A549 (cell line): ENCODE results near the gene RNF152. TPM values are rescaled to one million over a fixed set of nuclear protein-coding genes. Genes with fewer than 3 reads are reported as not detected.

Experiments used
- ATAC-seq, 2 experiments: fragments of 200-7000 bp in 1 of 2; fragments of >200 bp in 1 of 2; cut with Nextera tagmentation in 1 of 2; cut with Tn5 transposase in 1 of 2; 3 replicates each; pipeline versions ENCODE4 v1.8.0 to v1.9.1; 2018 to 2020; ENCODE audit warnings: mild to moderate bottlenecking in 1 of 2, moderate library complexity in 1 of 2
- CTCF ChIA-PET: fragments of 300-600 bp; sonication (Branson Sonifier 250); formaldehyde crosslinking; extraction: SDS; loops from one replicate; lab custom pipeline; 2021; ENCODE audit warnings: antibody characterized with exemption, inconsistent platforms; lab: Yijun Ruan, JAX
- POLR2A ChIA-PET: fragments of 350-600 bp; formaldehyde crosslinking; extraction: SDS; loops from one replicate; lab custom pipeline; 2021; ENCODE audit warnings: antibody characterized with exemption, inconsistent platforms; lab: Yijun Ruan, JAX
- DNase-seq, 2 experiments: peaks; one replicate each; pipeline versions ENCODE4 v3.0.0 to v3.0.0-alpha.2; 2011 to 2016; ENCODE audit warnings: low read depth in 1 of 2, low spot score in 1 of 2
- FAIRE-seq: peaks from 2 replicates; lab custom pipeline; 2011; peaks lifted over from hg19 to GRCh38; lab: Jason Lieb, UNC
- H3K27ac ChIP-seq, 2 experiments: fragments of >200 bp; sonication (Bioruptor Twin); formaldehyde crosslinking; 3 replicates each; pipeline ENCODE4 v1.5.1; 2016 to 2017
- H3K4me1 ChIP-seq: fragments of >200 bp; sonication (Bioruptor Twin); formaldehyde crosslinking; 3 replicates; pipeline ENCODE4 v1.6.1; 2016
- H3K4me2 ChIP-seq: fragments of >200 bp; sonication (Bioruptor Twin); formaldehyde crosslinking; 3 replicates; pipeline ENCODE4 v1.6.1; 2016
- H3K4me3 ChIP-seq: fragments of >200 bp; sonication (Bioruptor Twin); formaldehyde crosslinking; 3 replicates; pipeline ENCODE4 v1.5.1; 2016
- H3K9me3 ChIP-seq: fragments of >200 bp; sonication (Bioruptor Twin); formaldehyde crosslinking; 3 replicates; pipeline ENCODE4 v1.6.1; 2016
- CEBPB ChIP-seq, 2 experiments: fragments of >200 bp in 1 of 2; sonication (Bioruptor Twin) in 1 of 2; formaldehyde crosslinking in 1 of 2; IDR thresholded peaks; 2 replicates each; pipeline ENCODE4 v1.6.1; 2012 to 2016
- CHD2 ChIP-seq: fragments of 150-350 bp; IDR thresholded peaks from 2 replicates; pipeline ENCODE4 v1.6.1; 2014; ENCODE audit warnings: low read length; ENCODE audit not compliant: partially characterized antibody
- CHD4 ChIP-seq: fragments of 200-600 bp; sonication (generic); IDR thresholded peaks from 2 replicates; pipeline ENCODE4 v1.6.1; 2016; ENCODE audit warnings: antibody characterized with exemption, mild to moderate bottlenecking, borderline replicate concordance
- EHF ChIP-seq: fragments of 250-450 bp; sonication (Bioruptor Pico); IDR thresholded peaks from 2 replicates; pipeline ENCODE4 v1.5.0; 2020; ENCODE audit warnings: mild to moderate bottlenecking
- EHMT2 ChIP-seq: fragments of 200-600 bp; sonication (generic); IDR thresholded peaks from 2 replicates; pipeline ENCODE4 v1.6.1; 2016; ENCODE audit warnings: antibody characterized with exemption, low read depth, mild to moderate bottlenecking, moderate library complexity
- ESRRA ChIP-seq: fragments of 150-350 bp; IDR thresholded peaks from 2 replicates; pipeline ENCODE4 v1.6.1; 2014; ENCODE audit warnings: mild to moderate bottlenecking, low read length, borderline replicate concordance
- HEYL ChIP-seq: fragments of 250-450 bp; sonication (Bioruptor Pico); IDR thresholded peaks from 2 replicates; pipeline ENCODE4 v1.8.0; 2021; ENCODE audit warnings: mild to moderate bottlenecking, moderate library complexity
- KDM1A ChIP-seq: fragments of 200-600 bp; sonication (generic); IDR thresholded peaks from 2 replicates; pipeline ENCODE4 v1.6.1; 2016; ENCODE audit warnings: low read depth, mild to moderate bottlenecking
- KDM5A ChIP-seq: fragments of 200-600 bp; sonication (generic); IDR thresholded peaks from 2 replicates; pipeline ENCODE4 v1.6.1; 2016; ENCODE audit warnings: antibody characterized with exemption, mild to moderate bottlenecking
- MYC ChIP-seq: IDR thresholded peaks from 2 replicates; pipeline ENCODE4 v1.6.1; 2012; ENCODE audit warnings: mild to moderate bottlenecking, inconsistent platforms, low read length, improper control_type of control experiment, borderline replicate concordance
- POLR2A ChIP-seq: IDR thresholded peaks from 2 replicates; pipeline ENCODE4 v1.6.1; 2012; ENCODE audit warnings: mild to moderate bottlenecking, low read length
- RFX5 ChIP-seq: fragments of 450-650 bp; IDR thresholded peaks from 2 replicates; pipeline ENCODE4 v1.7.1; 2014; ENCODE audit warnings: antibody characterized with exemption, mild to moderate bottlenecking, moderate library complexity
- SMC3 ChIP-seq: fragments of >200 bp; sonication (Bioruptor Twin); formaldehyde crosslinking; IDR thresholded peaks from 3 replicates; pipeline ENCODE4 v1.6.1; 2018; ENCODE audit warnings: inconsistent platforms
- TFCP2L1 ChIP-seq: fragments of 250-450 bp; sonication (Bioruptor Pico); IDR thresholded peaks from 2 replicates; pipeline ENCODE4 v1.5.0; 2021; ENCODE audit warnings: mild to moderate bottlenecking
- ZC3H11A ChIP-seq: fragments of 450-650 bp; IDR thresholded peaks from 2 replicates; pipeline ENCODE4 v1.6.1; 2014; ENCODE audit warnings: antibody characterized with exemption, mild to moderate bottlenecking
- WGBS: methylation state at CpG from one replicate; pipeline ENCODE4 v1.1.6; 2017; ENCODE audit errors: missing lambda C conversion rate; 5-methylcytosine and 5-hydroxymethylcytosine counted together
- polyA plus RNA-seq, 4 experiments: library from polyadenylated mRNA; depleted of rRNA in 3 of 4; stranded (reverse); fragments of >200 nt; fragmentation: RNase III in 1 of 4; extraction: RNeasy Plus Mini Kit Qiagen cat#74134 plus additional on column Dnase treatment in 1 of 4; gene quantifications; 2 replicates in 3 of 4; 3 replicates in 1 of 4; pipeline ENCODE4 v1.2.3, GENCODE V29; 2011 to 2017
- TF ChIP-seq, protein P1 (sequence below): fragments of >200 bp; sonication (Bioruptor Twin); formaldehyde crosslinking; IDR thresholded peaks from 3 replicates; pipeline ENCODE4 v1.6.1; 2016
- TF ChIP-seq, protein P2 (sequence below): IDR thresholded peaks from 2 replicates; pipeline ENCODE4 v1.6.1; 2012
- TF ChIP-seq, protein P3 (sequence below): IDR thresholded peaks from 2 replicates; pipeline ENCODE4 v1.6.1; 2012; ENCODE audit warnings: low read depth, borderline replicate concordance
- TF ChIP-seq, protein P4 (sequence below): fragments of >200 bp; sonication (Bioruptor Twin); formaldehyde crosslinking; IDR thresholded peaks from 3 replicates; pipeline ENCODE4 v1.5.1; 2016
- TF ChIP-seq, protein P5 (sequence below): fragments of 150-350 bp; IDR thresholded peaks from 2 replicates; pipeline ENCODE4 v1.6.1; 2014; ENCODE audit warnings: low read depth, mild to moderate bottlenecking, low read length
- TF ChIP-seq, protein P6 (sequence below): fragments of >200 bp; sonication (Bioruptor Twin); formaldehyde crosslinking; IDR thresholded peaks from 2 replicates; pipeline ENCODE4 v1.6.1; 2016

Gene RNF152
- polyA plus RNA-seq, 2 of the 4 experiments (the other 2 are of a cell fraction), result 0.12 TPM; not detected in 1

DNA sequence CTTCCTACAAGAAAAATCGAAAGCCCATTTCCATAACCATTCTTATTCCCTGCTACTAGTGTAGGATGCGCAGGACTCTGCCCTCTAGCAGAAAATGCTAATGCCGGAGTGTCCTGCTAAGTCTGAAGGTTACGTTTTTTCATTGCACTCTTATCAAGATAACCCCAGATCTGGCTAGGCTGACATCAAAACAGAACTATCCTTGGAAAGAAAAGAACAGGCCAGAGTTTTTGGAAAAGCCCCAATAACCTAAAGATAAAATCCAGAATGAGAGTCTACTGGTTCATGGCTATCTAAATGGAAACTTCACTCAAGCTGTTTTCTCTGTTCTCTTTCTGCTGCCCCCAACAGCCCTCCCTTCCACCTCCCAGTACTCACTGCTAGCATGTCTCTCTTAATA, 913 bp downstream of the RNF152 start (continued):
- TF ChIP-seq, protein P1, sequence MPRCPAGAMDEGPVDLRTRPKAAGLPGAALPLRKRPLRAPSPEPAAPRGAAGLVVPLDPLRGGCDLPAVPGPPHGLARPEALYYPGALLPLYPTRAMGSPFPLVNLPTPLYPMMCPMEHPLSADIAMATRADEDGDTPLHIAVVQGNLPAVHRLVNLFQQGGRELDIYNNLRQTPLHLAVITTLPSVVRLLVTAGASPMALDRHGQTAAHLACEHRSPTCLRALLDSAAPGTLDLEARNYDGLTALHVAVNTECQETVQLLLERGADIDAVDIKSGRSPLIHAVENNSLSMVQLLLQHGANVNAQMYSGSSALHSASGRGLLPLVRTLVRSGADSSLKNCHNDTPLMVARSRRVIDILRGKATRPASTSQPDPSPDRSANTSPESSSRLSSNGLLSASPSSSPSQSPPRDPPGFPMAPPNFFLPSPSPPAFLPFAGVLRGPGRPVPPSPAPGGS, result no peak
- no peak for TF ChIP-seq EHF (CRISPR knock-in tag)
- no peak for TF ChIP-seq POLR2A
- TF ChIP-seq ZC3H11A, result no peak
- TF ChIP-seq KDM1A, result no peak
- TF ChIP-seq SMC3, result no peak
- TF ChIP-seq, all 56 proteins: peak for 0

DNA sequence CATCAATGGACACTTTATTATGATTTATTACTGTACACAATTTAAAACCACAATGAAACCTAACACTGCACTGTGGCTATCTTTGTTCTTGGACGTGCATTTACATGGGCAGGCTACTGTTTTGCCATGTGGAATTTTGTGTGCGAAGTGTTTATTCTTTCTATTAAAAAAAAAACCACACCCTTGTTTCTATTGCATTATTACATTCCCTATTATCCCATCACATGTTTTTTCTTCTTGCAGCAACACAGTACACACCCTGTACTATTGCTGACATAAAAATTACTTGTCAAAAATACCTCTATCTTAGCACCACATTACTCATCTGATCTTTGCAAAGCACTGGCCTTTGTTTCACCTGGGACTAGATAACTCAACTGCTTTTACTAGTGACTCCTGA, 1.5 kb downstream of the RNF152 start:
- H3K9me3 ChIP-seq, result no peaks in the 10 kb centered on the region
- H3K4me1 ChIP-seq, result 0 out of 3 replicates have a peak, but pooled peaks cover 3% of the 10 kb centered on the region

DNA sequence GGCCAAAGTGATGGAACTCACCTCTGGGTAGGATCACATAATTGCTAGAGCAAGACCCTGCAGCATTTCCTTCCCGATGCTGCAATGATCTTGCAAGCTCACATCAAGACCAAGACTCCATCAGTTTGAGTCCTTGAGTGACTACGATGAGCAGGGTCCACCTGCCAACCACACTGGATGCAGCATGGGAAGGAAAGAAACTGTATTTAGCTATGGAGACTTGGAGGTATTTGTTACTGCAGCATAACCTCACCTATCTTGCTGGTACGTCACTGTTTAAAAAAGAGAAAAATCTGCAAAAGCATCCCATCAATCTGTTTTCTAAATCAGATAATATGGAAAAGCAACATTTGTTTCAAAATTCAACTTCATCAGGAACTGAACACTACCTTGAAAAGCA, 2.5 kb downstream of the RNF152 start:
- DNase-seq (no peak), ATAC-seq (no peak), FAIRE-seq (no peak)
- ChIA-PET CTCF (interaction anchor here (1.2 kb wide), 1 partner anchor 12 kb away, joined by 3 read pairs; no protein-coding TSS in a partner anchor), POLR2A (no interaction called here)
- no peak overlapping the region for H3K4me2 ChIP-seq
- TF ChIP-seq EHMT2, result no peak
- TF ChIP-seq KDM5A, result no peak
- TF ChIP-seq, protein P1, result no peak
- H3K4me1 ChIP-seq, result 0 out of 3 replicates have a peak, but pooled peaks cover 3% of the 10 kb centered on the region
- H3K9me3 ChIP-seq, result no peaks in the 10 kb centered on the region
- H3K27ac ChIP-seq, result no peak overlapping the region
- WGBS, result 38% methylated on average over 3 of the region's 3 CpGs
- no peak overlapping the region for H3K4me3 ChIP-seq

More for the DNA sequence above, 1.5 kb downstream of the RNF152 start:
- Histone ChIP-seq H3K4me2 (no peak overlapping the region), H3K4me3 (no peak overlapping the region), H3K27ac (no peak overlapping the region)
- no peak for TF ChIP-seq EHMT2
- no peak for DNase-seq
- CTCF ChIA-PET, result interaction anchor here (1.2 kb wide), 1 partner anchor 11 kb away, joined by 3 read pairs; no protein-coding TSS in a partner anchor
- no peak for ATAC-seq
- 24% methylated on average over 2 of the region's 2 CpGs for WGBS
- no peak for FAIRE-seq
- POLR2A ChIA-PET, result no interaction called here

DNA sequence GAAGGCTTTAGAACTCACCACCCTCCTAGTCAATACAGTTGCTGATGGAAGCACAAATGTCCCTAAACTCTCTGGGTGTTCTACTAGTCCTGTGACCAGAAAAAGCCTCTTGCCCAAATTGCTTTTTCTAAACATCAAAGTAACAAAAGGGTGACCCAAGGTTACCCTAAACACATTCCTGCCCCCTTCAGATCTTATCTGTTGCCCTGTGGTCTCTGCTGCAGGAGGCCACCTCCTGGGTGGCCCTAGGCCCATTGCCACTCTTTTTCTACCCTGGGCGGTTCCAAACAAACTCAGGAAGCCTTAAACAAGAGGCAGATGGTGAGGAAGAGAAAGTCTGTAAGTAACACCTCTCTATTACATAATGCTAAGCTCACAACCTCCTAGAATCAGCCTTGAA, 3.3 kb downstream of the RNF152 start:
- no peak for DNase-seq
- no peak overlapping the region for H3K4me3 ChIP-seq
- WGBS, result 20% methylated on average over 1 of the region's 1 CpG
- TF ChIP-seq, protein P2, sequence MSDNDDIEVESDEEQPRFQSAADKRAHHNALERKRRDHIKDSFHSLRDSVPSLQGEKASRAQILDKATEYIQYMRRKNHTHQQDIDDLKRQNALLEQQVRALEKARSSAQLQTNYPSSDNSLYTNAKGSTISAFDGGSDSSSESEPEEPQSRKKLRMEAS, result no peak
- TF ChIP-seq EHF (CRISPR knock-in tag), result no peak
- TF ChIP-seq ESRRA, result no peak
- TF ChIP-seq, all 56 proteins: peak for 0
- Histone ChIP-seq H3K4me1 (no peaks in the 10 kb centered on the region), H3K9me3 (no peaks in the 10 kb centered on the region), H3K27ac (no peak overlapping the region), H3K4me2 (no peak overlapping the region)
- ATAC-seq (no peak), FAIRE-seq (no peak)
- POLR2A ChIA-PET, result no interaction called here
- CTCF ChIA-PET, result no interaction called here

DNA sequence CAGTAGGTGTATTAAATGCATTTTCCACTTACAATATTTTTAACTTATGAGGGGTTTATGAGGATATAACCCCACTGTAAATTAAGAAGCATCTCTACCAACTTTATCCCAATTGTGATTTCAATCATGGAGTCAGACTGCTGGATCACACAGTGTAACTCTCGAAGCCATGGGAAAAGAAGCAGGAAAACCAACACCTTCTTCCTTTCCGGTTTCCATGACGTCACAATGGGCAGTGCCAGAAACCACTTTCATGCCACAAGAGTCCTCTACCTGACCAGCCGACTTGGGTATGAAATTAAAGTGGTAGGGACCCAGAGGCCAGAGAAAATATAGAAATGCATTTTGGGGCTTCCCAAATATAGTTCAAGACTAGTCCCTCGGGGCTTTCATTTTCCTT, 4.2 kb downstream of the RNF152 start:
- TF ChIP-seq, protein P3, sequence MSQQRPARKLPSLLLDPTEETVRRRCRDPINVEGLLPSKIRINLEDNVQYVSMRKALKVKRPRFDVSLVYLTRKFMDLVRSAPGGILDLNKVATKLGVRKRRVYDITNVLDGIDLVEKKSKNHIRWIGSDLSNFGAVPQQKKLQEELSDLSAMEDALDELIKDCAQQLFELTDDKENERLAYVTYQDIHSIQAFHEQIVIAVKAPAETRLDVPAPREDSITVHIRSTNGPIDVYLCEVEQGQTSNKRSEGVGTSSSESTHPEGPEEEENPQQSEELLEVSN, result no peak
- TF ChIP-seq, protein P4, sequence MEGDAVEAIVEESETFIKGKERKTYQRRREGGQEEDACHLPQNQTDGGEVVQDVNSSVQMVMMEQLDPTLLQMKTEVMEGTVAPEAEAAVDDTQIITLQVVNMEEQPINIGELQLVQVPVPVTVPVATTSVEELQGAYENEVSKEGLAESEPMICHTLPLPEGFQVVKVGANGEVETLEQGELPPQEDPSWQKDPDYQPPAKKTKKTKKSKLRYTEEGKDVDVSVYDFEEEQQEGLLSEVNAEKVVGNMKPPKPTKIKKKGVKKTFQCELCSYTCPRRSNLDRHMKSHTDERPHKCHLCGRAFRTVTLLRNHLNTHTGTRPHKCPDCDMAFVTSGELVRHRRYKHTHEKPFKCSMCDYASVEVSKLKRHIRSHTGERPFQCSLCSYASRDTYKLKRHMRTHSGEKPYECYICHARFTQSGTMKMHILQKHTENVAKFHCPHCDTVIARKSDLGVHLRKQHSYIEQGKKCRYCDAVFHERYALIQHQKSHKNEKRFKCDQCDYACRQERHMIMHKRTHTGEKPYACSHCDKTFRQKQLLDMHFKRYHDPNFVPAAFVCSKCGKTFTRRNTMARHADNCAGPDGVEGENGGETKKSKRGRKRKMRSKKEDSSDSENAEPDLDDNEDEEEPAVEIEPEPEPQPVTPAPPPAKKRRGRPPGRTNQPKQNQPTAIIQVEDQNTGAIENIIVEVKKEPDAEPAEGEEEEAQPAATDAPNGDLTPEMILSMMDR, result no peak
- no peak for TF ChIP-seq CEBPB (IDR thresholded peaks at IDR 0.05)
- TF ChIP-seq CHD2, result no peak
- no peak for TF ChIP-seq HEYL (CRISPR knock-in tag)
- TF ChIP-seq, protein P5, sequence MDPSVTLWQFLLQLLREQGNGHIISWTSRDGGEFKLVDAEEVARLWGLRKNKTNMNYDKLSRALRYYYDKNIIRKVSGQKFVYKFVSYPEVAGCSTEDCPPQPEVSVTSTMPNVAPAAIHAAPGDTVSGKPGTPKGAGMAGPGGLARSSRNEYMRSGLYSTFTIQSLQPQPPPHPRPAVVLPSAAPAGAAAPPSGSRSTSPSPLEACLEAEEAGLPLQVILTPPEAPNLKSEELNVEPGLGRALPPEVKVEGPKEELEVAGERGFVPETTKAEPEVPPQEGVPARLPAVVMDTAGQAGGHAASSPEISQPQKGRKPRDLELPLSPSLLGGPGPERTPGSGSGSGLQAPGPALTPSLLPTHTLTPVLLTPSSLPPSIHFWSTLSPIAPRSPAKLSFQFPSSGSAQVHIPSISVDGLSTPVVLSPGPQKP, result no peak
- TF ChIP-seq CHD4, result no peak
- no peak for TF ChIP-seq MYC
- TF ChIP-seq TFCP2L1, result no peak
- TF ChIP-seq, protein P6, sequence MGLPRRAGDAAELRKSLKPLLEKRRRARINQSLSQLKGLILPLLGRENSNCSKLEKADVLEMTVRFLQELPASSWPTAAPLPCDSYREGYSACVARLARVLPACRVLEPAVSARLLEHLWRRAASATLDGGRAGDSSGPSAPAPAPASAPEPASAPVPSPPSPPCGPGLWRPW, result no peak
- TF ChIP-seq RFX5, result no peak
- ChIA-PET CTCF (no interaction called here), POLR2A (no interaction called here)
- FAIRE-seq (no peak), DNase-seq (no peak), ATAC-seq (no peak)
- Histone ChIP-seq H3K4me2 (no peak overlapping the region), H3K27ac (no peak overlapping the region), H3K9me3 (no peaks in the 10 kb centered on the region), H3K4me3 (no peak overlapping the region), H3K4me1 (no peaks in the 10 kb centered on the region)
- 19% methylated on average over 5 of the region's 5 CpGs for WGBS
